ENCODE data around the gene AFTPH. TPM values are rescaled to one million over a fixed set of nuclear protein-coding genes. Genes with fewer than 3 reads are reported as not detected.

AFTPH gene
- total RNA-seq, 1 experiment from 2014 or later = 13.5 TPM

DNA sequence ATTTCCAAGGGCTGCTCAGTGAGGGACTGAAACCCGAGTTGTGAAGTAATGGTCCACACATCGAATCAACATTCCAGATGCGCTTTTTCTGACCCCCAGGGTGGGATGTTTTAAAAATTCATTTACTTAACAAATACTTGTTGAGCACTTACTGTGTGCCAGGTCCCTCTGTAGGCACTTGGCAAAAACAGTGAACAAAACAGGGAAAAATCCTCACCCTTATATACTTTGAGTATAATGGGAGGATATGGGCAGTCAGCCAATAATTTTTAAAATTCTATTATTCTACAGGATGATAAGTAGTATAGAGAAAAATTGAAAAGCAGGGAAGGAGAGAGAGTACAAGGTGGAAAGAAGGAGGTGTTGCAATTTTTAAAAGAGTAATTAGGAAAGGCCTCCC, 31.3 kb upstream of the AFTPH start:
- H2BK5ac ChIP-seq (ENCODE audit: insufficient read length, low read length) = no peak overlapping the region
- H3K23ac ChIP-seq (ENCODE audit: insufficient read length, low read depth, low read length) = no peak overlapping the region
- H3K79me2 ChIP-seq (ENCODE audit: insufficient read depth, low read length) = no peaks in the 10 kb centered on the region
- Mint-ChIP-seq H3K27me3 (ENCODE audit: low read depth) (peaks cover 4% of the 10 kb centered on the region), H3K4me1 (peaks cover 24% of the 10 kb centered on the region in 2 experiments), H3K4me3 (peak overlapping the region in 1 of 2 experiments; percentile 42; a peak in 1 of 5 replicates), H3K9me3 (no peaks in the 10 kb centered on the region), H3K27ac (no peak overlapping the region; a peak in 1 of 7 replicates), H3K36me3 (ENCODE audit: insufficient read depth in 1 of 3, low read depth in 3 of 3) (no peaks in the 10 kb centered on the region)
- DNase-seq = no peak
- no peak overlapping the region for H4K5ac ChIP-seq (ENCODE audit: insufficient read length, low read depth, low read length)
- H3K4me2 ChIP-seq (ENCODE audit: insufficient read depth, insufficient read length, low read length) = no peak overlapping the region
- H4K91ac ChIP-seq (ENCODE audit: insufficient read length, low read depth, low read length) = no peak overlapping the region
- no CpG with 5 or more reads among the region's 3 CpGs for WGBS (ENCODE audit: extremely low coverage, insufficient read length, low lambda C conversion rate)
- no peak overlapping the region for H4K8ac ChIP-seq (replicated peaks; ENCODE audit: insufficient read length, low read depth, low read length)
- no peak overlapping the region for H2AFZ ChIP-seq (ENCODE audit: low read length)
- H3K4me1 ChIP-seq (ENCODE audit: insufficient read depth, low read length) = peaks cover 5% of the 10 kb centered on the region; the same call in 1 of the 2 replicates
- no peak overlapping the region for H3K9ac ChIP-seq (ENCODE audit: extremely low read depth, insufficient read length, low read length)
- H3K4ac ChIP-seq (ENCODE audit: low read depth, low read length) = no peak overlapping the region
- no peaks in the 10 kb centered on the region for H3K27me3 ChIP-seq (ENCODE audit: insufficient read depth, low read length)
- H4K20me1 ChIP-seq (ENCODE audit: control insufficient read depth, insufficient read depth, insufficient read length) = no peaks in the 10 kb centered on the region
- TF ChIP-seq, protein P1, sequence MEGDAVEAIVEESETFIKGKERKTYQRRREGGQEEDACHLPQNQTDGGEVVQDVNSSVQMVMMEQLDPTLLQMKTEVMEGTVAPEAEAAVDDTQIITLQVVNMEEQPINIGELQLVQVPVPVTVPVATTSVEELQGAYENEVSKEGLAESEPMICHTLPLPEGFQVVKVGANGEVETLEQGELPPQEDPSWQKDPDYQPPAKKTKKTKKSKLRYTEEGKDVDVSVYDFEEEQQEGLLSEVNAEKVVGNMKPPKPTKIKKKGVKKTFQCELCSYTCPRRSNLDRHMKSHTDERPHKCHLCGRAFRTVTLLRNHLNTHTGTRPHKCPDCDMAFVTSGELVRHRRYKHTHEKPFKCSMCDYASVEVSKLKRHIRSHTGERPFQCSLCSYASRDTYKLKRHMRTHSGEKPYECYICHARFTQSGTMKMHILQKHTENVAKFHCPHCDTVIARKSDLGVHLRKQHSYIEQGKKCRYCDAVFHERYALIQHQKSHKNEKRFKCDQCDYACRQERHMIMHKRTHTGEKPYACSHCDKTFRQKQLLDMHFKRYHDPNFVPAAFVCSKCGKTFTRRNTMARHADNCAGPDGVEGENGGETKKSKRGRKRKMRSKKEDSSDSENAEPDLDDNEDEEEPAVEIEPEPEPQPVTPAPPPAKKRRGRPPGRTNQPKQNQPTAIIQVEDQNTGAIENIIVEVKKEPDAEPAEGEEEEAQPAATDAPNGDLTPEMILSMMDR (conservative IDR thresholded peaks at IDR 0.05) = no peak
- no peak overlapping the region for H3K14ac ChIP-seq (ENCODE audit: insufficient read depth, low read length)
- H3K9me3 ChIP-seq (ENCODE audit: control insufficient read depth, low read depth, low read length) = no peaks in the 10 kb centered on the region
- H2AK5ac ChIP-seq (ENCODE audit: insufficient read length, low read length) = no peak overlapping the region
- H2BK15ac ChIP-seq (ENCODE audit: low read depth, low read length) = no peak overlapping the region
- H2BK12ac ChIP-seq (ENCODE audit: insufficient read length, low read depth, low read length) = no peak overlapping the region
- no peak overlapping the region for H3T11ph ChIP-seq (ENCODE audit: low read length)
- H3K23me2 ChIP-seq (ENCODE audit: insufficient read length, low read depth, low read length, poor library complexity, severe bottlenecking) = no peaks in the 10 kb centered on the region
- H2BK20ac ChIP-seq (ENCODE audit: low read depth, low read length, poor library complexity, severe bottlenecking) = no peak overlapping the region
- H3K27ac ChIP-seq (ENCODE audit: insufficient read length, low read depth, low read length) = no peak overlapping the region
- no peak overlapping the region for H3K18ac ChIP-seq (ENCODE audit: insufficient read length, low read depth, low read length)
- H3K79me1 ChIP-seq (ENCODE audit: insufficient read depth, low read depth, low read length, poor library complexity, severe bottlenecking) = no peaks in the 10 kb centered on the region
- no peak overlapping the region for H2BK120ac ChIP-seq (ENCODE audit: low read depth, low read length, poor library complexity, severe bottlenecking)
- H3K56ac ChIP-seq (ENCODE audit: insufficient read length, low read depth, low read length) = no peak overlapping the region

Measured in H9 (cell line).